Cardiac muscle cell (in vitro differentiated cells and primary cell): Measurements from ENCODE around the gene TM7SF2. TPM values are rescaled to one million over a fixed set of nuclear protein-coding genes. Genes with fewer than 3 reads are reported as not detected.

Experiments
- DNase-seq, 2 donors: peaks; one replicate each; pipeline versions ENCODE4 v3.0.0 to v3.0.0-alpha.2; 2010 to 2017; ENCODE audit warnings: low read depth in 1 of 2, low spot score in 1 of 2
- H3K27ac ChIP-seq: fragments of 200-600 bp; sonication (generic); 2 replicates; pipeline ENCODE4 v1.5.1; 2016
- H3K27me3 ChIP-seq: fragments of 200-600 bp; sonication (generic); 2 replicates; pipeline ENCODE4 v1.6.0; 2016; ENCODE audit warnings: control low read depth
- H3K36me3 ChIP-seq: fragments of 200-600 bp; sonication (generic); 2 replicates; pipeline ENCODE4 v1.5.1; 2016; ENCODE audit warnings: control low read depth
- H3K4me1 ChIP-seq: fragments of 200-600 bp; sonication (generic); 2 replicates; pipeline ENCODE4 v1.8.1; 2017; ENCODE audit warnings: low read depth, mild to moderate bottlenecking, mixed run types
- H3K4me3 ChIP-seq: fragments of 200-600 bp; sonication (generic); 2 replicates; pipeline ENCODE4 v1.5.1; 2016; ENCODE audit warnings: mild to moderate bottlenecking
- H3K9me3 ChIP-seq: fragments of 200-600 bp; sonication (generic); 2 replicates; pipeline ENCODE4 v1.5.1; 2017; ENCODE audit warnings: low read depth, mild to moderate bottlenecking, control low read depth
- polyA plus RNA-seq: library from polyadenylated mRNA; unstranded; fragments of >200 nt; fragmentation: Nextera tagmentation; extraction: Ambion mirVana; gene quantifications from 2 replicates; pipeline ENCODE4 v1.2.1, GENCODE V29; 2016
- total RNA-seq: library from RNA; depleted of rRNA; stranded (reverse); fragments of >200 nt; gene quantifications from 2 replicates; pipeline ENCODE4 v1.2.3, GENCODE V29; 2016
- TF ChIP-seq, protein P1 (sequence below): IDR thresholded peaks from 2 replicates; pipeline ENCODE4 v1.5.1; 2012; ENCODE audit warnings: low read depth, mild to moderate bottlenecking, low read length

Gene TM7SF2
- total and polyA plus RNA-seq, 2 experiments from 2014 or later, result 186 to 277 TPM

DNA sequence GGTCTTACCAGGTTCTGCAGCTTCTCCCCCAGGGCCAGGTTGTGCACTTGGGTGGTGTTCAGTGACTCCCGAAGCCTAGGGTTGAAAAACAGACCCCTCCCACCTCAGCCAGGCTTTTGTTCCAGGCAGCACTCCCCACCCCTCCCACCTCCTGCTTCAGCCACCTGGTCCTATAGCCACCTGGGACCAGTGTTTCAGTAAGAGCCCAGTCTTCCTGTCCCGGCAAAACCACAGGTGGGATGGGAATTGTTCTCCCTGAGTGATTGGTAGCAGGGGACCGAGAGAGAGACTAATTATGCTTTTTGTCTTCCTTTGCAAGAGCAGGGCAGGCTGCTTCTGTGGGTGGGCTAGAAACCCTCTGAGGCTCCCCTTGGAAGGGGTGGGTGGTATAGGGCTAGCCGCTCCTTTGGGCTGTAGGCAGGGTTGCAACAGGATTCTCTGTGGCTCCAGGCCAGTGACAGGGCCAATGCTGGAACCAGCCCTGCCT, 44.8 kb upstream of the TM7SF2 start:
- DNase-seq, result no peak
- H3K9me3 ChIP-seq, result no peaks in the 10 kb centered on the region

DNA sequence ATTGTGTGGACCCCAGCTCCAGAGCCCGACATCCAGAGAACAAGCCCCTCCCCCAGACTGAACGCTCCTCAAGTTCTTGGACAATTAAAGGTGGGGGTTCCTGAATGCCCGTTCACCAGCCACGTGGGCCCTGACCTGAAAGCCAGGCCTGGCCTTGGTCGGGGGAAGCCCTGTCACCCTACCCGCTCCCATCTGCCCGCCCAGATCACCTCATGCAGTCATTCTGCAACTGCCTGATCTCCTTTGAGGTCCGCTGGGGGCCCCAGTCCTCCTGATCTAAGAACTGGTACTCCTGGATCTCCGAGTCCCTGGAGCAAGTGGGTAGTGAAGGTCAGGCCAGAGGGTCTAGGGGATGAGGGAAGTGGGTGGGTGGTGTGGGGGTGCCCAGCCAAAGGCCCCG, 44.2 kb upstream of the TM7SF2 start:
- H3K9me3 ChIP-seq, result no peaks in the 10 kb centered on the region
- H3K4me1 ChIP-seq, result peaks cover 24% of the 10 kb centered on the region
- H3K27ac ChIP-seq, result peak overlapping the region; percentile 80
- no peak overlapping the region for H3K4me3 ChIP-seq
- H3K36me3 ChIP-seq, result no peaks in the 10 kb centered on the region
- no peak for DNase-seq
- no peaks in the 10 kb centered on the region for H3K27me3 ChIP-seq
- TF ChIP-seq, protein P1, sequence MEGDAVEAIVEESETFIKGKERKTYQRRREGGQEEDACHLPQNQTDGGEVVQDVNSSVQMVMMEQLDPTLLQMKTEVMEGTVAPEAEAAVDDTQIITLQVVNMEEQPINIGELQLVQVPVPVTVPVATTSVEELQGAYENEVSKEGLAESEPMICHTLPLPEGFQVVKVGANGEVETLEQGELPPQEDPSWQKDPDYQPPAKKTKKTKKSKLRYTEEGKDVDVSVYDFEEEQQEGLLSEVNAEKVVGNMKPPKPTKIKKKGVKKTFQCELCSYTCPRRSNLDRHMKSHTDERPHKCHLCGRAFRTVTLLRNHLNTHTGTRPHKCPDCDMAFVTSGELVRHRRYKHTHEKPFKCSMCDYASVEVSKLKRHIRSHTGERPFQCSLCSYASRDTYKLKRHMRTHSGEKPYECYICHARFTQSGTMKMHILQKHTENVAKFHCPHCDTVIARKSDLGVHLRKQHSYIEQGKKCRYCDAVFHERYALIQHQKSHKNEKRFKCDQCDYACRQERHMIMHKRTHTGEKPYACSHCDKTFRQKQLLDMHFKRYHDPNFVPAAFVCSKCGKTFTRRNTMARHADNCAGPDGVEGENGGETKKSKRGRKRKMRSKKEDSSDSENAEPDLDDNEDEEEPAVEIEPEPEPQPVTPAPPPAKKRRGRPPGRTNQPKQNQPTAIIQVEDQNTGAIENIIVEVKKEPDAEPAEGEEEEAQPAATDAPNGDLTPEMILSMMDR, result no peak

More for the DNA sequence above, 44.8 kb upstream of the TM7SF2 start:
- Histone ChIP-seq H3K4me1 (peaks cover 24% of the 10 kb centered on the region), H3K36me3 (no peaks in the 10 kb centered on the region), H3K4me3 (no peak overlapping the region), H3K27ac (peak overlapping the region; percentile 80), H3K27me3 (no peaks in the 10 kb centered on the region)
- TF ChIP-seq, protein P1, result no peak

DNA sequence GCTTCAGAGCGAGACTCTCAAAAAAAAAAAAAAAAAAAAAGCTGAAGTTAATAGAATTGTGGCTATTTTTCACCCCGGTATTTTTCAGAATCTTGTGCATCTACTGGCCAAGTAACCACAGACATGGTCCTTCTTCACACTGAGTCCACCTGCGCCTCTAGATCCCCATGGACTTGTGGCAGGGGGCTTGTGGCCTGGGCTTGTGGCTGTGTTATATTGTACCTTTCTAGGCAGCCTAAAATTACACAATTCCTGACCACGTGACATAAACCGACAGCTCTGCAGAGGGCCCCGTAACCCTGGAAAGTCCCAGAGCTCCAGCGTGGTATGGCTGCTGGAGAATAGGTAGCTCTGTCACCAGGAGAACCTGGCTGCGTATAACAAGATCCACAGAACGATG, 42.5 kb upstream of the TM7SF2 start:
- no peak overlapping the region for H3K4me3 ChIP-seq
- peaks cover 24% of the 10 kb centered on the region for H3K4me1 ChIP-seq
- H3K27me3 ChIP-seq, result no peaks in the 10 kb centered on the region
- H3K36me3 ChIP-seq, result no peaks in the 10 kb centered on the region
- DNase-seq, result peak in 1 of 2 donors; percentile 8
- H3K27ac ChIP-seq, result no peak overlapping the region
- no peaks in the 10 kb centered on the region for H3K9me3 ChIP-seq
- TF ChIP-seq, protein P1, result no peak

DNA sequence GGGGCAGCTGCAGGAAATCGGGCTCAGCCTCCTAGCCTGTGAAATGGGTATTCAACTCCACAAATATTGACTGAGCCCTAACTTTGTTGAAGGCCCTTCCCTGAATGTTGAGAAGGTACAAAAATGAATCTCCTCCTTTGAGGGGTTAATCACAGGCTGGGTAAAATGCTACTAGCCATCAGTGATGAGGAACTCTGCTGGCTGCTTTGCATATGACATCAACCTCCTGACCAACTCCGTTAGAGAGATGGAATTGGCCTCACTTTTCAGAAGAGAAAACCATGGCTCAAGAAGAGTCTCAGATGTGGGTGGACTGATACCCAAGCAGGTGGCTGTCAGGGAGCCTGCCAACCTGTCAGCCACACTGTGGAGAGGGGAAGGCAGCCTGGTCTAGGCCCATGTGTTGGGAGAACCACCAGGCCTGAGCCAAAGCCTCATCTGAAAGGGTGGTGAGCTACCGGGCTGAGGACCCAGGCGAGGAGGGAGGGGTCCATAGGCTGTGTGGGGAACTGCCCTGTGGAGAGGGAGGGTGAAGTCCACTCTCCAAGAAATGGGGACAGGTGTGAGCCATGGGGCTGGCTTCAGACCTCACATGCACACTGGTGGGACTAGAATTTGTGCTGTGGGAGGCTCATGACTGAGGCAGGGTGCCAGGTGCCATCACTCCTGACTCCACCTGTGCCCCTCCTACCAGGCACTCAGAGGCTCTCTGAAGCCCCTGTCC, 39.6 kb upstream of the TM7SF2 start:
- TF ChIP-seq, protein P1, result no peak
- Histone ChIP-seq H3K27me3 (no peaks in the 10 kb centered on the region), H3K36me3 (no peaks in the 10 kb centered on the region), H3K4me3 (no peak overlapping the region), H3K9me3 (no peaks in the 10 kb centered on the region), H3K27ac (no peak overlapping the region), H3K4me1 (peaks cover 7% of the 10 kb centered on the region)
- DNase-seq, result no peak

DNA sequence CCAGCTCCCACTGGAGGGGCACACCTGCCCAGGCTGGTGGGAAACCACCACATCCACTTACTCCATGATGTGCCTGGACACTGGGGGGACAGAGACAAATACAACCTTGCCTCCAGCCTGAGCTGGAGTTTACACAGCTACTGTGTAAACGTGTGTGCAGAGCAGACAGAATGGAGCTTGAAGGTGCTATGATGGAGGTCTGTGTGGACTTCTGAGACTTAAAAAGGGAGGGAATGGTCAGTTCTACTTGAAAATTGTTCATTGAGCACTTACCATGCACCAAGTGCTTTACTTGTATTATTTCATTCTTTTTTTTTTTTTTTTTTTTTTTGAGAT, 39.1 kb upstream of the TM7SF2 start:
- TF ChIP-seq, protein P1, result no peak
- Histone ChIP-seq H3K36me3 (no peaks in the 10 kb centered on the region), H3K27ac (no peak overlapping the region), H3K4me1 (peaks cover 6% of the 10 kb centered on the region), H3K4me3 (no peak overlapping the region), H3K9me3 (no peaks in the 10 kb centered on the region), H3K27me3 (no peaks in the 10 kb centered on the region)
- no peak for DNase-seq
